GM12801 (cell line): Measurements from ENCODE around the gene GJB6.

Experiments used
- TF ChIP-seq, protein P1 (sequence below): IDR thresholded peaks from one replicate; pipeline ENCODE4 v1.5.1; 2011; ENCODE audit warnings: control low read depth; ENCODE audit not compliant: insufficient read length; ENCODE audit errors: extremely low read depth

The GJB6 gene

DNA sequence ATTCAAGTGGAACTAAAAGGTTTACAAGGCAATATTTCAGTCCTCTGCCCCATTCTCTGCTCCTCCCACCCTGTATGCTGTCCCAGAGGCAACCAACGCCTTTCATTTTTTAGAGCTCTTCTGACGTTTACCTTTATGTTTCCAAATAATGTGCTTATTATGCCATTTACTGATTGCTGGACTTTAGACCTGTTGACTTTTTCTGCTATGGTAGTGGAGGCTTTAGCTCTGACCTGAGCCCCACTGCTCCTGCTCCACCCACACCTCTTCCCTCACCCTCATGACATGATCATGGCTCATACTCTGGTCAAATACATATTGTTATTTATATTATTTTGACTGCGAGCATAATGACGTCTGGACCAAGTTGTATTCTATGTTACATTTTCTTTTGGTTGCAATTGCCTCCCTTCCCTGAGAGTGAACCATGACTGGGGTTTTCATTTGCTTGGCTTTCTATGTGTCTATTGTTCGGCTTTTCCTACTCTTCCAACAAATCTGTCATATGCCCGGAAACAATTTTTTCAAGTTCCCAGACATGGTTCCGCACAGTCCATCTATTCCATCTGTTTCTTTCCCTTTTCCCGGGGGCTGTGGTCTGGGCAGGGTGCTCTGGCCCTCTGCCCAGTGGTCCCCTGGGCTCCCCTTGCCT is 31.4 kb upstream of the GJB6 start:
- TF ChIP-seq, protein P1, sequence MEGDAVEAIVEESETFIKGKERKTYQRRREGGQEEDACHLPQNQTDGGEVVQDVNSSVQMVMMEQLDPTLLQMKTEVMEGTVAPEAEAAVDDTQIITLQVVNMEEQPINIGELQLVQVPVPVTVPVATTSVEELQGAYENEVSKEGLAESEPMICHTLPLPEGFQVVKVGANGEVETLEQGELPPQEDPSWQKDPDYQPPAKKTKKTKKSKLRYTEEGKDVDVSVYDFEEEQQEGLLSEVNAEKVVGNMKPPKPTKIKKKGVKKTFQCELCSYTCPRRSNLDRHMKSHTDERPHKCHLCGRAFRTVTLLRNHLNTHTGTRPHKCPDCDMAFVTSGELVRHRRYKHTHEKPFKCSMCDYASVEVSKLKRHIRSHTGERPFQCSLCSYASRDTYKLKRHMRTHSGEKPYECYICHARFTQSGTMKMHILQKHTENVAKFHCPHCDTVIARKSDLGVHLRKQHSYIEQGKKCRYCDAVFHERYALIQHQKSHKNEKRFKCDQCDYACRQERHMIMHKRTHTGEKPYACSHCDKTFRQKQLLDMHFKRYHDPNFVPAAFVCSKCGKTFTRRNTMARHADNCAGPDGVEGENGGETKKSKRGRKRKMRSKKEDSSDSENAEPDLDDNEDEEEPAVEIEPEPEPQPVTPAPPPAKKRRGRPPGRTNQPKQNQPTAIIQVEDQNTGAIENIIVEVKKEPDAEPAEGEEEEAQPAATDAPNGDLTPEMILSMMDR = no peak

GRCh38 chr13:20258963-20259288 is 26.8 kb upstream of the GJB6 start:
- TF ChIP-seq, protein P1 = no peak

- TF ChIP-seq, protein P1 = no peak
Observed at GRCh38 chr13:20258208-20258962, 26.3 kb upstream of the GJB6 start.

DNA sequence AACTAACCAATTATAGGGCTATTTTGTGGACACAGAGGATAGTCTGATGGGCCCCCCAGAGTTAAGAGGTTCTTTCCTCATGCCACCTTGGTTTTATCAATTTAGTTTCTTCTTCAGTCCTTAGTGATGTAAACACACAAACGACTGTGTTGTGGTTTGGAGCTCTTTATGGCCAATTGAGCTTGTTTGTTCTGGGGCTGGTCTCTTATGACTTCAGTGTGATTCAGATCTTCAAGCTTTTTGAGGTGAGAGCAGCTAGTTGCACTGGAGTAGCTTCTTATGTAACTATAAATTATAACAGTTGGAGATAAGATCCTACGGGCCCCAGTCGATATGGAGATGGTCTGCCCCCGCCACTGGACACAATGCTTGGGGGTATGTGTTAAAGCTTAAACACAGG is 22.0 kb upstream of the GJB6 start:
- TF ChIP-seq, protein P1 = no peak

DNA sequence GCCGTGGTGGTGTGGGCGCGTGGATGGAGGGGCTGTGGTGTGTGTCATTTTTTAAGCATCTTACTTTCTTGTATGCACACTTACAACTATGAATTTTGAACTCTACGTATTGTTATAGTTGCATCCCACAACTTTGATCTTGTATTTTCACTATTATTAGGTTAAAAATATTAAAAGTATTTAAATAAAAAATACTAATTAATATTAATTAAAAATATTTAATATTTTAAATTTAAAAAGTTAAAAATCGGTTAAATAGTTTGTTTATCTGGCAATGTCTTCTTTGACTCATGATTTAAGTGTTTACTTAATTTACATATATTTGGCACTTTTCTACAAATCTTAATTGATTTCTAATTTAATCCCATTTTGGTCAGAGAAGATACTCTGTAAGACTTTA is 17.8 kb upstream of the GJB6 start:
- TF ChIP-seq, protein P1 = no peak

GRCh38 chr13:20247963-20248362 is 15.8 kb upstream of the GJB6 start:
- TF ChIP-seq, protein P1 = no peak

DNA sequence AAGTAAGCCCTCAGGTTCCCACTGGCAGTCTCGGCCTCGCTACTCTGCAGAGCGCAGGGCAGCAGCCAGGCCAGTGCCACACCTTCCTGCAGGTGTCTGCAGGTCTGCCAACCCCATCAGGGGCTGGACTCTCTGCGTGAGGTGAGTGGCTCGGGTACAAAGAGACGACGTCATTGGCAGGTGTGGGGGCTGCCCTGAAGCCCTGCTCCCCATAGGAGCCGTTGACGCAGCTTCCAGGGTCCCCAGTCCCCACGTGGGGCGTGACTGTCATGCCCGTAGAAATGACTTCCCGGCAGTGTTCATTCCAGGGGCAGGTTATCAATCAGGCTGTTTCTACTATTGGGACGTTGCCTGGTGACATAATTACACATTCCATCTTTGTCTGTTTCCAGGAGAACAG is 15.3 kb upstream of the GJB6 start:
- TF ChIP-seq, protein P1 = no peak
